OCI-LY3 (cell line): ENCODE data around the gene HSF5.

Experiments
- H2AFZ ChIP-seq: fragments of 200-600, 300-600 bp; shearing (Covaris generic); 2 replicates; pipeline ENCODE4 v1.6.0; 2014; ENCODE audit warnings: antibody characterized with exemption, low read depth, low read length
- H3K27ac ChIP-seq: fragments of 200-600, 300-600 bp; sonication (generic); 2 replicates; pipeline ENCODE4 v1.5.1; 2014; ENCODE audit warnings: mild to moderate bottlenecking, low read length, moderate library complexity, mixed read lengths
- H3K27me3 ChIP-seq: fragments of 200-600, 300-600 bp; sonication (generic); 2 replicates; pipeline ENCODE4 v1.6.1; 2014; ENCODE audit warnings: low read depth, low read length, mixed read lengths
- H3K36me3 ChIP-seq: fragments of 200-600, 300-600 bp; sonication (generic); replicated peaks from 2 replicates; pipeline ENCODE3; 2014; ENCODE audit warnings: low read depth, low read length, mixed read lengths
- H3K4me1 ChIP-seq: fragments of 300-600, 200-600 bp; sonication (generic); 2 replicates; pipeline ENCODE4 v1.6.1; 2014; ENCODE audit warnings: low read length, mixed read lengths
- H3K4me2 ChIP-seq: fragments of 200-600, 300-600 bp; sonication (generic); 2 replicates; pipeline ENCODE4 v1.6.1; 2014; ENCODE audit warnings: low read length, mixed read lengths
- H3K4me3 ChIP-seq: fragments of 300-600, 200-600 bp; sonication (generic); 2 replicates; pipeline ENCODE4 v1.5.1; 2014; ENCODE audit warnings: antibody characterized with exemption, mild to moderate bottlenecking, low read length, moderate library complexity
- H3K79me2 ChIP-seq: fragments of 300-600, 200-600 bp; shearing (Covaris generic); 2 replicates; pipeline ENCODE4 v1.6.1; 2014; ENCODE audit warnings: mild to moderate bottlenecking, low read length, mixed read lengths
- H3K9ac ChIP-seq: fragments of 300-600, 200-600 bp; shearing (Covaris generic); 2 replicates; pipeline ENCODE4 v1.6.0; 2014; ENCODE audit warnings: mild to moderate bottlenecking, low read length, moderate library complexity
- H3K9me3 ChIP-seq: fragments of 200-600, 300-600 bp; shearing (Covaris generic); 2 replicates; pipeline ENCODE4 v1.6.1; 2014; ENCODE audit warnings: low read length, mixed read lengths; ENCODE audit not compliant: insufficient read depth
- H4K20me1 ChIP-seq: fragments of 200-600, 300-600 bp; sonication (generic); 2 replicates; pipeline ENCODE4 v1.6.1; 2016; ENCODE audit warnings: low read length, mixed read lengths; ENCODE audit not compliant: insufficient read depth
- CTCF ChIP-seq: fragments of 200-600, 300-600 bp; sonication (generic); IDR thresholded peaks from 2 replicates; pipeline ENCODE4 v1.5.1; 2014; ENCODE audit warnings: antibody characterized with exemption, low read length, low read depth
- EZH2phosphoT487 ChIP-seq: fragments of 200-600 bp; shearing (Covaris generic); IDR thresholded peaks from 2 replicates; pipeline ENCODE4 v1.6.1; 2018; ENCODE audit warnings: antibody characterized with exemption, mixed run types, low read depth

Gene HSF5

GRCh38 chr17:58487589-58488427, at the start of gene HSF5:
HSF5 (minus strand) TSS chr17:58488408; CDS start chr17:58488274, 134 bp downstream.
- peaks cover 37% of the 10 kb centered on the region for H3K36me3 ChIP-seq

GRCh38 chr17:58537266-58537665, 49.1 kb upstream of the HSF5 start:
- TF ChIP-seq CTCF (no peak), EZH2phosphoT487 (no peak)
- Histone ChIP-seq H3K79me2 (no peaks in the 10 kb centered on the region), H3K4me2 (no peak overlapping the region), H3K9me3 (no peaks in the 10 kb centered on the region), H3K4me1 (peaks cover 5% of the 10 kb centered on the region; the same call in 1 of the 2 replicates), H3K36me3 (no peaks in the 10 kb centered on the region), H3K27me3 (peaks cover 25% of the 10 kb centered on the region), H2AFZ (no peak overlapping the region), H3K4me3 (no peak overlapping the region), H3K27ac (no peak overlapping the region), H4K20me1 (no peaks in the 10 kb centered on the region), H3K9ac (no peak overlapping the region)

More at GRCh38 chr17:58487589-58488427, at the start of gene HSF5:
- H3K27ac ChIP-seq: no peak within 1 kb of the TSS
- H3K79me2 ChIP-seq: peaks cover 9% of the 10 kb centered on the region; the same call in 1 of the 2 replicates
- H3K4me3 ChIP-seq: no peak within 1 kb of the TSS
- no peak within 1 kb of the TSS for H2AFZ ChIP-seq
- H3K4me2 ChIP-seq: no peak within 1 kb of the TSS
- H4K20me1 ChIP-seq: no peaks in the 10 kb centered on the region
- H3K9ac ChIP-seq: no peak within 1 kb of the TSS
- no peaks in the 10 kb centered on the region for H3K4me1 ChIP-seq
- TF ChIP-seq EZH2phosphoT487: no peak
- no peak for TF ChIP-seq CTCF
- no peaks in the 10 kb centered on the region for H3K27me3 ChIP-seq
- H3K9me3 ChIP-seq: no peaks in the 10 kb centered on the region

- Histone ChIP-seq H3K36me3 (no peaks in the 10 kb centered on the region), H2AFZ (no peak overlapping the region), H3K9me3 (no peaks in the 10 kb centered on the region), H3K4me1 (peaks cover 7% of the 10 kb centered on the region; the same call in 1 of the 2 replicates), H3K79me2 (no peaks in the 10 kb centered on the region), H3K9ac (no peak overlapping the region), H3K27me3 (peaks cover 27% of the 10 kb centered on the region), H4K20me1 (no peaks in the 10 kb centered on the region), H3K4me3 (no peak overlapping the region), H3K27ac (no peak overlapping the region), H3K4me2 (no peak overlapping the region)
- TF ChIP-seq CTCF (no peak), EZH2phosphoT487 (no peak)
Measured at GRCh38 chr17:58536542-58536941, 48.3 kb upstream of the HSF5 start.

GRCh38 chr17:58535431-58535830, 47.2 kb upstream of the HSF5 start:
- Histone ChIP-seq H3K27me3 (peaks cover 32% of the 10 kb centered on the region), H3K9me3 (no peaks in the 10 kb centered on the region), H3K4me3 (no peak overlapping the region), H4K20me1 (no peaks in the 10 kb centered on the region), H3K9ac (no peak overlapping the region), H3K4me1 (peaks cover 12% of the 10 kb centered on the region; the same call in 1 of the 2 replicates), H3K79me2 (no peaks in the 10 kb centered on the region), H3K27ac (no peak overlapping the region), H3K36me3 (no peaks in the 10 kb centered on the region), H3K4me2 (no peak overlapping the region), H2AFZ (no peak overlapping the region)
- TF ChIP-seq CTCF (no peak), EZH2phosphoT487 (no peak)
